ENCODE results near the gene ZNF346.
"Not testable (repeated sequence)": the region's sequence is repeated elsewhere in the genome, so short reads cannot be mapped to it uniquely, and the experiment has no call there.

Gene ZNF346

GRCh38 chr5:177010153-177010552 lies 12.3 kb upstream of the ZNF346 start:
- DNase-seq (ENCODE audit: low read depth in 2 of 2): no peak

- no peak for DNase-seq (ENCODE audit: low read depth in 2 of 2)
These were observed 7.3 kb upstream of the ZNF346 start for GRCh38 chr5:177015156-177015555.

GRCh38 chr5:177018341-177018740 lies 4.2 kb upstream of the ZNF346 start:
- DNase-seq (ENCODE audit: low read depth in 2 of 2): no peak

- DNase-seq (ENCODE audit: low read depth in 2 of 2): no peak
These were observed 2.5 kb upstream of the ZNF346 start for GRCh38 chr5:177020033-177020432.

- no peak for DNase-seq (ENCODE audit: low read depth in 2 of 2)
These were observed 788 bp downstream of the ZNF346 start for GRCh38 chr5:177023303-177023664.

- DNase-seq (ENCODE audit: low read depth in 2 of 2): no peak
These were observed 2.1 kb downstream of the ZNF346 start for GRCh38 chr5:177024559-177024958.

GRCh38 chr5:177025101-177025601 lies 2.7 kb downstream of the ZNF346 start:
- no peak for DNase-seq (ENCODE audit: low read depth in 2 of 2)

- no peak for DNase-seq (ENCODE audit: low read depth in 2 of 2)
These were observed 5.2 kb downstream of the ZNF346 start for GRCh38 chr5:177027665-177028064.

GRCh38 chr5:177029498-177029897 lies 7.0 kb downstream of the ZNF346 start:
- no peak for DNase-seq (ENCODE audit: low read depth in 2 of 2)

- DNase-seq (ENCODE audit: low read depth in 2 of 2): no peak
These were observed 13.5 kb downstream of the ZNF346 start for GRCh38 chr5:177035976-177036375.

GRCh38 chr5:177036443-177036842 lies 13.9 kb downstream of the ZNF346 start:
- no peak for DNase-seq (ENCODE audit: low read depth in 2 of 2)

- DNase-seq (ENCODE audit: low read depth in 2 of 2): no peak
These were observed 14.4 kb downstream of the ZNF346 start for GRCh38 chr5:177036921-177037320.

- DNase-seq (ENCODE audit: low read depth in 2 of 2): no peak
These were observed 18.4 kb downstream of the ZNF346 start for GRCh38 chr5:177040814-177041420.

GRCh38 chr5:177041936-177042335 lies 19.4 kb downstream of the ZNF346 start:
- no peak for DNase-seq (ENCODE audit: low read depth in 2 of 2)

- no peak for DNase-seq (ENCODE audit: low read depth in 2 of 2)
These were observed 20.6 kb downstream of the ZNF346 start for GRCh38 chr5:177043114-177043513.

GRCh38 chr5:177043958-177044357 lies 21.5 kb downstream of the ZNF346 start:
- no peak for DNase-seq (ENCODE audit: low read depth in 2 of 2)

- DNase-seq (ENCODE audit: low read depth in 2 of 2): no peak
These were observed 22.1 kb downstream of the ZNF346 start for GRCh38 chr5:177044641-177045040.

GRCh38 chr5:177045631-177046030 lies 23.1 kb downstream of the ZNF346 start:
- DNase-seq (ENCODE audit: low read depth in 2 of 2): no peak

GRCh38 chr5:177048531-177048930 lies 26.0 kb downstream of the ZNF346 start:
- DNase-seq (ENCODE audit: low read depth in 2 of 2): not testable (repeated sequence)

GRCh38 chr5:177049285-177049684 lies 26.8 kb downstream of the ZNF346 start:
- DNase-seq (ENCODE audit: low read depth in 2 of 2): no peak

- DNase-seq (ENCODE audit: low read depth in 2 of 2): no peak
These were observed 42.2 kb downstream of the ZNF346 start for GRCh38 chr5:177064500-177065277.

GRCh38 chr5:177065491-177065890 lies 43.0 kb downstream of the ZNF346 start:
- no peak for DNase-seq (ENCODE audit: low read depth in 2 of 2)

GRCh38 chr5:177066224-177066623 lies 43.7 kb downstream of the ZNF346 start:
- no peak for DNase-seq (ENCODE audit: low read depth in 2 of 2)

Measured in stimulated activated CD8-positive, alpha-beta memory T cell treated with anti-CD3 and anti-CD28 coated beads, Interleukin-7, amount 100 ng/mL, for 1 hour (primary cell).